ENCODE results near the gene AKAP6. TPM values are rescaled to one million over a fixed set of nuclear protein-coding genes. Genes with fewer than 3 reads are reported as not detected.

The AKAP6 gene
- total RNA-seq, 1 experiment from 2014 or later, result 1.9 TPM

- Histone ChIP-seq H3K9me2 (ENCODE audit: insufficient read depth) (no peaks in the 10 kb centered on the region; the same call in 1 of the 2 replicates), H3K36me3 (ENCODE audit: control insufficient read depth in 1 of 2, insufficient read depth in 2 of 2, low read length in 2 of 2) (no peaks in the 10 kb centered on the region), H3K4me3 (replicated peaks in 1 of 2; ENCODE audit: low read depth in 1 of 2, low read length in 2 of 2) (no peak overlapping the region), H3K27ac (ENCODE audit: low read depth, low read length) (no peak overlapping the region), H4K20me1 (ENCODE audit: insufficient read depth) (no peaks in the 10 kb centered on the region), H3K9me3 (ENCODE audit: control insufficient read depth in 1 of 2, insufficient read depth in 1 of 2, low read depth in 1 of 2, low read length in 2 of 2) (no peaks in the 10 kb centered on the region), H3K79me2 (ENCODE audit: insufficient read depth, low read length) (no peaks in the 10 kb centered on the region), H2AFZ (ENCODE audit: low read depth, low read length, poor library complexity, severe bottlenecking) (no peak overlapping the region), H3K9ac (ENCODE audit: low read length) (no peak overlapping the region), H3K27me3 (ENCODE audit: insufficient read depth, low read length) (no peaks in the 10 kb centered on the region), H3K4me1 (ENCODE audit: control insufficient read depth in 1 of 2, insufficient read depth in 2 of 2, low read length in 2 of 2) (peaks cover 0 to 12% of the 10 kb centered on the region in 2 experiments; a peak in 3 of 4 replicates), H3K4me2 (ENCODE audit: low read length) (no peak overlapping the region)
- ATAC-seq, result peak; percentile 61; the same call in 1 of the 2 replicates
- CTCF ChIA-PET, result no interaction called here
- DNase-seq (ENCODE audit: low read depth, low spot score), result no peak
- intact Hi-C loops (cut with micrococcal nuclease), result no loop called here
- POLR2A ChIA-PET, result interaction anchor here (0.7 kb wide), 1 partner anchor 15 kb away, joined by 3 read pairs; no protein-coding TSS in a partner anchor
- no TSS peak for BruUV-seq (replicated peaks)
- RAD21 ChIA-PET (ENCODE audit: low non-redundant PET in 1 of 2, low total read pairs in 2 of 2, uncharacterized antibody in 2 of 2, unreplicated experiment in 2 of 2), result no interaction called here
- TF ChIP-seq ZNF274 (IDR thresholded peaks at IDR 0.05; ENCODE audit: low read depth, low read length) (no peak), EZH2phosphoT487 (IDR thresholded peaks at IDR 0.05; ENCODE audit: borderline replicate concordance) (no peak), CEBPB (IDR thresholded peaks at IDR 0.05; ENCODE audit: low read depth) (no peak), YY1 (IDR thresholded peaks at IDR 0.05; ENCODE audit: extremely low read depth, insufficient replicate concordance, low read depth, low read length) (no peak), RAD21 (IDR thresholded peaks at IDR 0.05; ENCODE audit: low read depth) (no peak), SP1 (IDR thresholded peaks at IDR 0.05; ENCODE audit: low read depth) (no peak), ELF1 (IDR thresholded peaks at IDR 0.05; ENCODE audit: borderline replicate concordance, low read depth) (no peak), REST (IDR thresholded peaks at IDR 0.05; ENCODE audit: low read depth) (no peak), EZH2 (IDR thresholded peaks at IDR 0.05) (no peak), ATF3 (IDR thresholded peaks at IDR 0.05) (no peak), FOSL1 (IDR thresholded peaks at IDR 0.05; ENCODE audit: low read depth) (no peak), TCF7L2 (IDR thresholded peaks at IDR 0.05; ENCODE audit: borderline replicate concordance, extremely low read depth, insufficient read depth, insufficient read length) (no peak), SIN3A (IDR thresholded peaks at IDR 0.05; ENCODE audit: low read depth) (no peak), POLR2A (IDR thresholded peaks at IDR 0.05; ENCODE audit: borderline replicate concordance, extremely low read depth, insufficient read depth, insufficient read length) (no peak), EGR1 (IDR thresholded peaks at IDR 0.05; ENCODE audit: low read depth) (no peak), POLR2AphosphoS5 (IDR thresholded peaks at IDR 0.05; ENCODE audit: low read depth, low read length) (no peak), JUND (IDR thresholded peaks at IDR 0.05) (no peak), ZBTB33 (IDR thresholded peaks at IDR 0.05; ENCODE audit: extremely low read depth, insufficient replicate concordance, low read length) (no peak), SRF (IDR thresholded peaks at IDR 0.05; ENCODE audit: low read depth) (no peak)
- TF ChIP-seq, protein P1, sequence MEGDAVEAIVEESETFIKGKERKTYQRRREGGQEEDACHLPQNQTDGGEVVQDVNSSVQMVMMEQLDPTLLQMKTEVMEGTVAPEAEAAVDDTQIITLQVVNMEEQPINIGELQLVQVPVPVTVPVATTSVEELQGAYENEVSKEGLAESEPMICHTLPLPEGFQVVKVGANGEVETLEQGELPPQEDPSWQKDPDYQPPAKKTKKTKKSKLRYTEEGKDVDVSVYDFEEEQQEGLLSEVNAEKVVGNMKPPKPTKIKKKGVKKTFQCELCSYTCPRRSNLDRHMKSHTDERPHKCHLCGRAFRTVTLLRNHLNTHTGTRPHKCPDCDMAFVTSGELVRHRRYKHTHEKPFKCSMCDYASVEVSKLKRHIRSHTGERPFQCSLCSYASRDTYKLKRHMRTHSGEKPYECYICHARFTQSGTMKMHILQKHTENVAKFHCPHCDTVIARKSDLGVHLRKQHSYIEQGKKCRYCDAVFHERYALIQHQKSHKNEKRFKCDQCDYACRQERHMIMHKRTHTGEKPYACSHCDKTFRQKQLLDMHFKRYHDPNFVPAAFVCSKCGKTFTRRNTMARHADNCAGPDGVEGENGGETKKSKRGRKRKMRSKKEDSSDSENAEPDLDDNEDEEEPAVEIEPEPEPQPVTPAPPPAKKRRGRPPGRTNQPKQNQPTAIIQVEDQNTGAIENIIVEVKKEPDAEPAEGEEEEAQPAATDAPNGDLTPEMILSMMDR (IDR thresholded peaks at IDR 0.05 in 2 of 3, conservative IDR thresholded peaks at IDR 0.05 in 1 of 3; ENCODE audit: borderline replicate concordance in 1 of 3, insufficient read depth in 1 of 3, low read depth in 2 of 3, low read length in 2 of 3), result no peak
Observed at GRCh38 chr14:32345311-32345791, 16.3 kb downstream of the AKAP6 start.
